ENCODE data around the gene ANKUB1. TPM values are rescaled to one million over a fixed set of nuclear protein-coding genes. Genes with fewer than 3 reads are reported as not detected.
A peak's percentile ranks its signal among the peaks of the same experiment; 100 is the strongest.

The ANKUB1 gene
- total RNA-seq, 1 donor from 2014 or later: not detected

GRCh38 chr3:149796026-149796425 lies 3.7 kb upstream of the ANKUB1 start:
- Histone ChIP-seq H3K36me3 (no peaks in the 10 kb centered on the region), H3K4me3 (no peak overlapping the region), H3K27ac (no peak overlapping the region), H3K27me3 (no peaks in the 10 kb centered on the region), H3K4me1 (no peaks in the 10 kb centered on the region), H3K9me3 (no peaks in the 10 kb centered on the region)
- TF ChIP-seq CTCF (IDR thresholded peaks at IDR 0.05): no peak
- intact Hi-C loops (cut with DNase I): no loop called here
- no peak for DNase-seq
- no peak for ATAC-seq

DNA sequence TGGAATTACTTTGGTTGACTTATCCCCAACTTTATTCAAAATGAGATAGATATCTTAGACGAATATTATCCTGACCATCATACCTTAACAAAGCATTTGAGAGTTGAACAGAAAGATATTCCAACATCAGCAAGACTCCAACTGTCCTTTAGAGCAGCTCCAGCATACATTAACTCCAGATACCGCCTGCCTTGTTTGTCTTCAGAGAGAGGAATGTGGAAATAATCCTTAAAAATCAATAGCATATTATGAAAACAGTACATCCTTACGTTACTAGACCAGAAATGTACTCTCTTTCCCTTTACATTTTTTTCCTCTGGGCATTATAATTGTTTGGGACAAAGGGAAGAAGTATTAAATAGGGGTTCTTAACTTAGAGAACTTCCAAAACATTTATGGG lies 1.7 kb downstream of the ANKUB1 start:
- Histone ChIP-seq H3K9me3 (no peaks in the 10 kb centered on the region), H3K27ac (no peak overlapping the region), H3K4me3 (no peak overlapping the region), H3K4me1 (no peaks in the 10 kb centered on the region), H3K27me3 (no peaks in the 10 kb centered on the region), H3K36me3 (no peaks in the 10 kb centered on the region)
- intact Hi-C loops (cut with DNase I): no loop called here
- DNase-seq (no peak), ATAC-seq (no peak)
- TF ChIP-seq CTCF (IDR thresholded peaks at IDR 0.05): no peak

- TF ChIP-seq CTCF (IDR thresholded peaks at IDR 0.05): no peak
- Histone ChIP-seq H3K4me3 (no peak overlapping the region), H3K36me3 (no peaks in the 10 kb centered on the region), H3K9me3 (no peaks in the 10 kb centered on the region), H3K4me1 (no peaks in the 10 kb centered on the region), H3K27ac (no peak overlapping the region), H3K27me3 (no peaks in the 10 kb centered on the region)
- ATAC-seq (no peak), DNase-seq (no peak)
- intact Hi-C loops (cut with DNase I): no loop called here
Observed at GRCh38 chr3:149790268-149790667, 2.1 kb downstream of the ANKUB1 start.

GRCh38 chr3:149784064-149784704 lies 8.2 kb downstream of the ANKUB1 start:
- TF ChIP-seq CTCF (IDR thresholded peaks at IDR 0.05): no peak

GRCh38 chr3:149783576-149783975 lies 8.8 kb downstream of the ANKUB1 start:
- Histone ChIP-seq H3K4me3 (no peak overlapping the region), H3K36me3 (no peaks in the 10 kb centered on the region), H3K27me3 (no peaks in the 10 kb centered on the region), H3K4me1 (no peaks in the 10 kb centered on the region), H3K9me3 (no peaks in the 10 kb centered on the region), H3K27ac (peak overlapping the region; percentile 21)
- TF ChIP-seq CTCF (IDR thresholded peaks at IDR 0.05): no peak
- ATAC-seq (peak; percentile 74), DNase-seq (no peak)
- intact Hi-C loops (cut with DNase I): no loop called here

More at GRCh38 chr3:149784064-149784704, 8.2 kb downstream of the ANKUB1 start:
- intact Hi-C loops (cut with DNase I): no loop called here
- no peak overlapping the region for H3K4me3 ChIP-seq
- no peaks in the 10 kb centered on the region for H3K4me1 ChIP-seq
- no peaks in the 10 kb centered on the region for H3K9me3 ChIP-seq
- H3K27me3 ChIP-seq: no peaks in the 10 kb centered on the region
- ATAC-seq (peak; percentile 20), DNase-seq (no peak)
- no peaks in the 10 kb centered on the region for H3K36me3 ChIP-seq
- H3K27ac ChIP-seq: peak overlapping the region; percentile 21

DNA sequence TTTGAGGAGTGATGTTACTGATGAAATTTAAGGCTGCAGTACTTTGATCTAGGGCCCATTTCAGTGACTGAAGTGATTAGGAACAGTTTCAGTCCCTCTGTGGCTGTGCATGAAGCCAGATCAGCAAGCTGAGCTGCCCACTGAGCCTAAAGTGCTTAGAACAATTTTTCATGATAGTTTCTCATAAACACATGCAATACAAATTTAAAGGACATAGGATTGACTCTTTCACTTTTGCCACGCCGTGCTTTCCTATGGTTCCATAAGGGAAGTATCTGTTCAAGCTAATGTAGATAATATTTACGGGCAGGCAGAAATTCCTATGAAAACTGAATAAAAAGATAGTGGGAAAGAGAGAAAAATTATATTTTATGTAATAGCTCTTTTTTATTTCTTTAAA lies 10.6 kb downstream of the ANKUB1 start:
- Histone ChIP-seq H3K36me3 (no peaks in the 10 kb centered on the region), H3K9me3 (no peaks in the 10 kb centered on the region), H3K27me3 (no peaks in the 10 kb centered on the region), H3K4me1 (no peaks in the 10 kb centered on the region), H3K4me3 (no peak overlapping the region), H3K27ac (peak overlapping the region; percentile 15)
- TF ChIP-seq CTCF (IDR thresholded peaks at IDR 0.05): no peak
- no peak for ATAC-seq
- intact Hi-C loops (cut with DNase I): no loop called here
- DNase-seq: no peak
